SK-N-SH treated with all-trans-retinoic acid at 6 μM for 48 hours (cell line): ENCODE measurements around the gene CD74.

Experiments used
- ATAC-seq: fragments of 200-7000 bp; cut with Tn5 transposase; 3 replicates; pipeline ENCODE4 v1.9.1; 2020; ENCODE audit warnings: mild to moderate bottlenecking, moderate library complexity
- GLIS3 ChIP-seq: fragments of 250-450 bp; sonication (Bioruptor Pico); IDR thresholded peaks from 2 replicates; pipeline ENCODE4 v1.5.0; 2020; ENCODE audit warnings: mild to moderate bottlenecking, moderate library complexity
- ISL1 ChIP-seq: fragments of 250-450 bp; sonication (Bioruptor Pico); IDR thresholded peaks from 2 replicates; pipeline ENCODE4 v2.1.2; 2022; ENCODE audit warnings: mild to moderate bottlenecking, moderate library complexity
- PPARA ChIP-seq: fragments of 250-450 bp; sonication (Bioruptor Pico); IDR thresholded peaks from 2 replicates; pipeline ENCODE4 v1.5.0; 2020; ENCODE audit warnings: mild to moderate bottlenecking, borderline replicate concordance
- RARB ChIP-seq: fragments of 250-450 bp; sonication (Bioruptor Pico); IDR thresholded peaks from 2 replicates; pipeline ENCODE4 v1.8.0; 2021; ENCODE audit warnings: mild to moderate bottlenecking, moderate library complexity
- SNAI2 ChIP-seq: fragments of 250-450 bp; sonication (Bioruptor Pico); IDR thresholded peaks from 2 replicates; pipeline ENCODE4 v1.5.0; 2020; ENCODE audit warnings: mild to moderate bottlenecking, moderate library complexity
- TCF4 ChIP-seq: fragments of 250-450 bp; sonication (Bioruptor Pico); IDR thresholded peaks from 2 replicates; pipeline ENCODE4 v1.8.0; 2021; ENCODE audit warnings: mild to moderate bottlenecking, moderate library complexity, borderline replicate concordance
- TOX ChIP-seq: fragments of 250-450 bp; sonication (Bioruptor Pico); IDR thresholded peaks from 2 replicates; pipeline ENCODE4 v1.8.0; 2021; ENCODE audit warnings: mild to moderate bottlenecking, moderate library complexity, borderline replicate concordance
- ZFP3 ChIP-seq: fragments of 250-450 bp; sonication (Bioruptor Pico); IDR thresholded peaks from 2 replicates; pipeline ENCODE4 v1.5.0; 2020; ENCODE audit warnings: mild to moderate bottlenecking, moderate library complexity
- ZFP30 ChIP-seq: fragments of 450-650 bp; formaldehyde crosslinking; IDR thresholded peaks from 2 replicates; pipeline ENCODE4 v1.5.0; 2022; ENCODE audit warnings: mild to moderate bottlenecking, moderate library complexity
- ZNF565 ChIP-seq: fragments of 450-650 bp; formaldehyde crosslinking; conservative IDR thresholded peaks from 2 replicates; pipeline ENCODE4 v1.5.0; 2020; ENCODE audit warnings: low read depth, mild to moderate bottlenecking, moderate library complexity
- ZNF70 ChIP-seq: fragments of 450-650 bp; formaldehyde crosslinking; IDR thresholded peaks from 2 replicates; pipeline ENCODE4 v1.5.0; 2020; ENCODE audit warnings: mild to moderate bottlenecking, moderate library complexity
- ZNF8 ChIP-seq: fragments of 450-650 bp; formaldehyde crosslinking; IDR thresholded peaks from 2 replicates; pipeline ENCODE4 v1.5.0; 2020; ENCODE audit warnings: mild to moderate bottlenecking, moderate library complexity
- TF ChIP-seq, protein P1 (sequence below): fragments of 250-450 bp; sonication (Bioruptor Pico); IDR thresholded peaks from 2 replicates; pipeline ENCODE4 v1.5.0; 2020; ENCODE audit warnings: mild to moderate bottlenecking, moderate library complexity
- TF ChIP-seq, protein P2 (sequence below): fragments of 250-450 bp; sonication (Bioruptor Pico); IDR thresholded peaks from 2 replicates; pipeline ENCODE4 v1.5.1; 2020; ENCODE audit warnings: low read depth, mild to moderate bottlenecking, moderate library complexity
- TF ChIP-seq, protein P3 (sequence below): fragments of 250-450 bp; sonication (Bioruptor Pico); IDR thresholded peaks from 2 replicates; pipeline ENCODE4 v1.5.1; 2021; ENCODE audit warnings: mild to moderate bottlenecking, moderate library complexity
- TF ChIP-seq, protein P4 (sequence below): fragments of 250-450 bp; sonication (Bioruptor Pico); IDR thresholded peaks from 2 replicates; pipeline ENCODE4 v1.8.0; 2021; ENCODE audit warnings: low read depth, mild to moderate bottlenecking, moderate library complexity, borderline replicate concordance
- TF ChIP-seq, protein P5 (sequence below): fragments of 250-450 bp; sonication (Bioruptor Pico); IDR thresholded peaks from 2 replicates; pipeline ENCODE4 v1.8.0; 2020; ENCODE audit warnings: mild to moderate bottlenecking, moderate library complexity, borderline replicate concordance

CD74 gene

DNA sequence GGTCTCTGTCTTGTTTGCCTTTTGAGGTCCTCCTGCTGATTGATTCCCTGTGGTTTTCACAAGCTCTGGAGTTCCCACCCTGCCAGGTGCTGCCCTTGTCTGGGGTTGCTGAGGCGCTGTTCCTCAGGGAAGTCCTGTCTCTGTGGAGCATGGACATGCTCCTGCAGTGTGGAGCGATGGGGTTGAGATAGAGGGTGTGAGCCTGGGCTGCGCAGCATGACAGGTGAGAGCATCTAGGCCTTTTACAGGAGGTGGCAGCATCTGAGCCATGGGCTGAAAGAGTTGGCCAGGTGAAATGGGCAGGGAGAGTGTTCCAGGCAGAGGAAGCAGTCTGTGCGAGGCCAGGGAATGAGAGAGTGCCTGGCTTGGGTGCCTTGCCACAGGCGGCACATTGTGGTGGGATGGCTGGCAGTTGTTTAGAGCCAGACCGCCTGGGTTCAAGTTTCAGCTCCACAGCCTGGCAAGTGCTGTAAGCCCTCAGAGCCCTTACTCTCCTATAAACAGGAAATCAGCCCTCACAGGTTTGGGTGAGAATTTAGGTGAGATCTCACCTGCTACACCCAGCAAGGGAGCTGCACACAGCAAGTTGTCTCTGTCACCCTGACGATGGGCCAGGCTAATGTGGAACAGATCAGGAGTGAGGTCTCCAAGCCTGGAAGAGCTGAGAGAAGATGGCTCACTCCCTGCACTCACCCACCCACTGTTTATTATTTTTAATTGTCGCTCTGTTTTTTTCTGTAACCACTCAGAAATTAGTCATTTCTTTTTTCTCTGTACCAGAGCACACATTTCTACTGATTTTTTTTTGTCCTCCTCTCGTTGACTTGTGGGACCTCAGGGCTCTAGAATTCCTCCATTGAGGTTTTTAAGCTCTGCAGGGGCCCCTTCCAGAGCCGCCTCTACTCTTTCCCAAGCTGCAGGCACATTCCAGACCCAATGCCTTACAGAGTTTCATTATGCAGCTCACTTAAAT, 35.6 kb downstream of the CD74 start:
- TF ChIP-seq ZFP3 (CRISPR knock-in tag) (no peak), RARB (CRISPR knock-in tag) (no peak), GLIS3 (no peak), ZNF565 (no peak), TCF4 (CRISPR knock-in tag) (no peak)
- TF ChIP-seq, protein P1, sequence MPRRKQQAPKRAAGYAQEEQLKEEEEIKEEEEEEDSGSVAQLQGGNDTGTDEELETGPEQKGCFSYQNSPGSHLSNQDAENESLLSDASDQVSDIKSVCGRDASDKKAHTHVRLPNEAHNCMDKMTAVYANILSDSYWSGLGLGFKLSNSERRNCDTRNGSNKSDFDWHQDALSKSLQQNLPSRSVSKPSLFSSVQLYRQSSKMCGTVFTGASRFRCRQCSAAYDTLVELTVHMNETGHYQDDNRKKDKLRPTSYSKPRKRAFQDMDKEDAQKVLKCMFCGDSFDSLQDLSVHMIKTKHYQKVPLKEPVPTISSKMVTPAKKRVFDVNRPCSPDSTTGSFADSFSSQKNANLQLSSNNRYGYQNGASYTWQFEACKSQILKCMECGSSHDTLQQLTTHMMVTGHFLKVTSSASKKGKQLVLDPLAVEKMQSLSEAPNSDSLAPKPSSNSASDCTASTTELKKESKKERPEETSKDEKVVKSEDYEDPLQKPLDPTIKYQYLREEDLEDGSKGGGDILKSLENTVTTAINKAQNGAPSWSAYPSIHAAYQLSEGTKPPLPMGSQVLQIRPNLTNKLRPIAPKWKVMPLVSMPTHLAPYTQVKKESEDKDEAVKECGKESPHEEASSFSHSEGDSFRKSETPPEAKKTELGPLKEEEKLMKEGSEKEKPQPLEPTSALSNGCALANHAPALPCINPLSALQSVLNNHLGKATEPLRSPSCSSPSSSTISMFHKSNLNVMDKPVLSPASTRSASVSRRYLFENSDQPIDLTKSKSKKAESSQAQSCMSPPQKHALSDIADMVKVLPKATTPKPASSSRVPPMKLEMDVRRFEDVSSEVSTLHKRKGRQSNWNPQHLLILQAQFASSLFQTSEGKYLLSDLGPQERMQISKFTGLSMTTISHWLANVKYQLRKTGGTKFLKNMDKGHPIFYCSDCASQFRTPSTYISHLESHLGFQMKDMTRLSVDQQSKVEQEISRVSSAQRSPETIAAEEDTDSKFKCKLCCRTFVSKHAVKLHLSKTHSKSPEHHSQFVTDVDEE (CRISPR knock-in tag): no peak
- TF ChIP-seq, protein P2, sequence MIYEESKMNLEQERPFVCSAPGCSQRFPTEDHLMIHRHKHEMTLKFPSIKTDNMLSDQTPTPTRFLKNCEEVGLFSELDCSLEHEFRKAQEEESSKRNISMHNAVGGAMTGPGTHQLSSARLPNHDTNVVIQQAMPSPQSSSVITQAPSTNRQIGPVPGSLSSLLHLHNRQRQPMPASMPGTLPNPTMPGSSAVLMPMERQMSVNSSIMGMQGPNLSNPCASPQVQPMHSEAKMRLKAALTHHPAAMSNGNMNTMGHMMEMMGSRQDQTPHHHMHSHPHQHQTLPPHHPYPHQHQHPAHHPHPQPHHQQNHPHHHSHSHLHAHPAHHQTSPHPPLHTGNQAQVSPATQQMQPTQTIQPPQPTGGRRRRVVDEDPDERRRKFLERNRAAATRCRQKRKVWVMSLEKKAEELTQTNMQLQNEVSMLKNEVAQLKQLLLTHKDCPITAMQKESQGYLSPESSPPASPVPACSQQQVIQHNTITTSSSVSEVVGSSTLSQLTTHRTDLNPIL (CRISPR knock-in tag): no peak
- TF ChIP-seq, protein P3, sequence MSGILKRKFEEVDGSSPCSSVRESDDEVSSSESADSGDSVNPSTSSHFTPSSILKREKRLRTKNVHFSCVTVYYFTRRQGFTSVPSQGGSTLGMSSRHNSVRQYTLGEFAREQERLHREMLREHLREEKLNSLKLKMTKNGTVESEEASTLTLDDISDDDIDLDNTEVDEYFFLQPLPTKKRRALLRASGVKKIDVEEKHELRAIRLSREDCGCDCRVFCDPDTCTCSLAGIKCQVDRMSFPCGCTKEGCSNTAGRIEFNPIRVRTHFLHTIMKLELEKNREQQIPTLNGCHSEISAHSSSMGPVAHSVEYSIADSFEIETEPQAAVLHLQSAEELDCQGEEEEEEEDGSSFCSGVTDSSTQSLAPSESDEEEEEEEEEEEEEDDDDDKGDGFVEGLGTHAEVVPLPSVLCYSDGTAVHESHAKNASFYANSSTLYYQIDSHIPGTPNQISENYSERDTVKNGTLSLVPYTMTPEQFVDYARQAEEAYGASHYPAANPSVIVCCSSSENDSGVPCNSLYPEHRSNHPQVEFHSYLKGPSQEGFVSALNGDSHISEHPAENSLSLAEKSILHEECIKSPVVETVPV (CRISPR knock-in tag): no peak
- TF ChIP-seq, protein P4, sequence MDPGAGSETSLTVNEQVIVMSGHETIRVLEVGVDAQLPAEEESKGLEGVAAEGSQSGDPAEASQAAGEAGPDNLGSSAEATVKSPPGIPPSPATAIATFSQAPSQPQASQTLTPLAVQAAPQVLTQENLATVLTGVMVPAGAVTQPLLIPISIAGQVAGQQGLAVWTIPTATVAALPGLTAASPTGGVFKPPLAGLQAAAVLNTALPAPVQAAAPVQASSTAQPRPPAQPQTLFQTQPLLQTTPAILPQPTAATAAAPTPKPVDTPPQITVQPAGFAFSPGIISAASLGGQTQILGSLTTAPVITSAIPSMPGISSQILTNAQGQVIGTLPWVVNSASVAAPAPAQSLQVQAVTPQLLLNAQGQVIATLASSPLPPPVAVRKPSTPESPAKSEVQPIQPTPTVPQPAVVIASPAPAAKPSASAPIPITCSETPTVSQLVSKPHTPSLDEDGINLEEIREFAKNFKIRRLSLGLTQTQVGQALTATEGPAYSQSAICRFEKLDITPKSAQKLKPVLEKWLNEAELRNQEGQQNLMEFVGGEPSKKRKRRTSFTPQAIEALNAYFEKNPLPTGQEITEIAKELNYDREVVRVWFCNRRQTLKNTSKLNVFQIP (CRISPR knock-in tag): no peak
- TF ChIP-seq, protein P5, sequence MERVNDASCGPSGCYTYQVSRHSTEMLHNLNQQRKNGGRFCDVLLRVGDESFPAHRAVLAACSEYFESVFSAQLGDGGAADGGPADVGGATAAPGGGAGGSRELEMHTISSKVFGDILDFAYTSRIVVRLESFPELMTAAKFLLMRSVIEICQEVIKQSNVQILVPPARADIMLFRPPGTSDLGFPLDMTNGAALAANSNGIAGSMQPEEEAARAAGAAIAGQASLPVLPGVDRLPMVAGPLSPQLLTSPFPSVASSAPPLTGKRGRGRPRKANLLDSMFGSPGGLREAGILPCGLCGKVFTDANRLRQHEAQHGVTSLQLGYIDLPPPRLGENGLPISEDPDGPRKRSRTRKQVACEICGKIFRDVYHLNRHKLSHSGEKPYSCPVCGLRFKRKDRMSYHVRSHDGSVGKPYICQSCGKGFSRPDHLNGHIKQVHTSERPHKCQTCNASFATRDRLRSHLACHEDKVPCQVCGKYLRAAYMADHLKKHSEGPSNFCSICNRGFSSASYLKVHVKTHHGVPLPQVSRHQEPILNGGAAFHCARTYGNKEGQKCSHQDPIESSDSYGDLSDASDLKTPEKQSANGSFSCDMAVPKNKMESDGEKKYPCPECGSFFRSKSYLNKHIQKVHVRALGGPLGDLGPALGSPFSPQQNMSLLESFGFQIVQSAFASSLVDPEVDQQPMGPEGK (CRISPR knock-in tag): no peak
- TF ChIP-seq, all 23 proteins: peak for 0
- peak; percentile 12 for ATAC-seq

DNA sequence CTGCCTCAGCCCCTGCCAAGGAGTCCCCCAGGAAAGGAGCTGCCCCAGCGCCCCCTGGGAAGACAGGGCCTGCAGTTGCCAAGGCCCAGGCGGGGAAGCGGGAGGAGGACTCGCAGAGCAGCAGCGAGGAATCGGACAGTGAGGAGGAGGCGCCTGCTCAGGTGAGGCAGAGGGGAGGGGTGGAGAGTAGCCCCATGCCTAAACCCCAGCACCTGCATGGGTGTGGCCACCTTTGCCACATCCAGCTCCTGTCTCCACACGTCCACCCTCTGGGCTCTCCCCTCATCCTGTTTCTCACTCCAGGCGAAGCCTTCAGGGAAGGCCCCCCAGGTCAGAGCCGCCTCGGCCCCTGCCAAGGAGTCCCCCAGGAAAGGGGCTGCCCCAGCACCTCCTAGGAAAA, 38.1 kb downstream of the CD74 start:
- no peak for ATAC-seq

More for the DNA sequence above, 38.1 kb downstream of the CD74 start:
- TF ChIP-seq GLIS3 (no peak), ZNF70 (CRISPR knock-in tag) (no peak), SNAI2 (no peak), RARB (CRISPR knock-in tag) (no peak), PPARA (CRISPR knock-in tag) (no peak), TOX (CRISPR knock-in tag) (no peak), ZFP3 (CRISPR knock-in tag) (no peak), ISL1 (CRISPR knock-in tag) (no peak), ZNF8 (CRISPR knock-in tag) (no peak), TCF4 (CRISPR knock-in tag) (no peak), ZFP30 (CRISPR knock-in tag) (no peak)
- TF ChIP-seq, protein P4 (CRISPR knock-in tag): no peak
- TF ChIP-seq, protein P1 (CRISPR knock-in tag): no peak
- TF ChIP-seq, protein P5 (CRISPR knock-in tag): no peak
- TF ChIP-seq, all 23 proteins: peak for 0
